GM19023 (cell line): ENCODE data around the gene NUP98.
"Not testable (repeated sequence)": the region's sequence is repeated elsewhere in the genome, so short reads cannot be mapped to it uniquely, and the experiment has no call there.

Experiments
- ATAC-seq: cut with Tn5 transposase; IDR thresholded peaks from one replicate; pipeline ENCODE4 v1.9.1; 2021; ENCODE audit warnings: mild to moderate bottlenecking, moderate library complexity; ENCODE audit not compliant: unreplicated experiment

The NUP98 gene

GRCh38 chr11:3827434-3828186 lies 30.3 kb upstream of the NUP98 start:
- ATAC-seq = no peak

- no peak for ATAC-seq
Measured at GRCh38 chr11:3826721-3827120, 29.4 kb upstream of the NUP98 start.

GRCh38 chr11:3825473-3826154 lies 28.3 kb upstream of the NUP98 start:
- ATAC-seq = no peak

GRCh38 chr11:3824714-3825472 lies 27.5 kb upstream of the NUP98 start:
- ATAC-seq = peak; percentile 69

GRCh38 chr11:3823762-3824506 lies 26.6 kb upstream of the NUP98 start:
- ATAC-seq = no peak

GRCh38 chr11:3823303-3823702 lies 25.9 kb upstream of the NUP98 start:
- ATAC-seq = no peak

GRCh38 chr11:3822312-3822711 lies 25.0 kb upstream of the NUP98 start:
- ATAC-seq = no peak

- ATAC-seq = no peak
Measured at GRCh38 chr11:3820971-3821370, 23.6 kb upstream of the NUP98 start.

- ATAC-seq = no peak
Measured at GRCh38 chr11:3817181-3817800, 19.9 kb upstream of the NUP98 start.

- no peak for ATAC-seq
Measured at GRCh38 chr11:3816673-3817072, 19.3 kb upstream of the NUP98 start.

- no peak for ATAC-seq
Measured at GRCh38 chr11:3815845-3816244, 18.5 kb upstream of the NUP98 start.

GRCh38 chr11:3814832-3815231 lies 17.5 kb upstream of the NUP98 start:
- not testable (repeated sequence) for ATAC-seq

GRCh38 chr11:3810951-3811350 lies 13.6 kb upstream of the NUP98 start:
- no peak for ATAC-seq

GRCh38 chr11:3810446-3810845 lies 13.1 kb upstream of the NUP98 start:
- no peak for ATAC-seq

- no peak for ATAC-seq
Measured at GRCh38 chr11:3809624-3809928, 12.2 kb upstream of the NUP98 start.

GRCh38 chr11:3808861-3809623 lies 11.7 kb upstream of the NUP98 start:
- ATAC-seq = peak; percentile 54

- peak; percentile 69 for ATAC-seq
Measured at GRCh38 chr11:3807909-3808860, 10.8 kb upstream of the NUP98 start, which contains the start of gene PGAP2. Gene PGAP2 (plus strand): TSS chr11:3808560. CDS start chr11:3811260, 2,700 bp downstream.

GRCh38 chr11:3803726-3804495 lies 6.6 kb upstream of the NUP98 start:
- no peak for ATAC-seq
